Neural progenitor cell (in vitro differentiated cells): ENCODE measurements around the gene TRIO.

ENCODE experiments used
- EZH2 ChIP-seq: fragments of 200-600 bp; sonication (generic); IDR thresholded peaks from 2 replicates; pipeline ENCODE4 v1.6.1; 2017; ENCODE audit warnings: antibody characterized with exemption, mild to moderate bottlenecking, moderate library complexity
- TF ChIP-seq, protein P1 (sequence below): fragments of 200-600 bp; sonication (generic); IDR thresholded peaks from 2 replicates; pipeline ENCODE4 v1.5.1; 2017; ENCODE audit warnings: antibody characterized with exemption, mild to moderate bottlenecking

DNA sequence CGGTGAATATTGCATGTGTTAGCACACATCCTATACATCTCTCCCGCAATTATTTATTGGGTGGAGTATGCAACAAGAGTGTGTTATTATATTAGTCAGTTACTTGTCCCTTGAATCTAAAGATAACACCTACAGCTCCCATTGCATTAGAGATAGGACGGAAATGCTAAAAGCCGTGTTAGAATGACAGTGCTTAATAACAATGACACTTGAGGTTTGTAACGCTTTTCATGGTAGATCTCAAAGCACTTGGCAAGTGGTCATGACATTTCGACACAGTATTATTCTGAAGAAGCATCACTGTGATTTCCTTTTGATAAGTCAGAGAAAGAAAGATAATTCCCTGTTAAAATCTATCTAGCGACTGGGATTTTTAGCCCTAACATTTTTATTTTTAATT, 33.4 kb upstream of the TRIO start:
- TF ChIP-seq, protein P1, sequence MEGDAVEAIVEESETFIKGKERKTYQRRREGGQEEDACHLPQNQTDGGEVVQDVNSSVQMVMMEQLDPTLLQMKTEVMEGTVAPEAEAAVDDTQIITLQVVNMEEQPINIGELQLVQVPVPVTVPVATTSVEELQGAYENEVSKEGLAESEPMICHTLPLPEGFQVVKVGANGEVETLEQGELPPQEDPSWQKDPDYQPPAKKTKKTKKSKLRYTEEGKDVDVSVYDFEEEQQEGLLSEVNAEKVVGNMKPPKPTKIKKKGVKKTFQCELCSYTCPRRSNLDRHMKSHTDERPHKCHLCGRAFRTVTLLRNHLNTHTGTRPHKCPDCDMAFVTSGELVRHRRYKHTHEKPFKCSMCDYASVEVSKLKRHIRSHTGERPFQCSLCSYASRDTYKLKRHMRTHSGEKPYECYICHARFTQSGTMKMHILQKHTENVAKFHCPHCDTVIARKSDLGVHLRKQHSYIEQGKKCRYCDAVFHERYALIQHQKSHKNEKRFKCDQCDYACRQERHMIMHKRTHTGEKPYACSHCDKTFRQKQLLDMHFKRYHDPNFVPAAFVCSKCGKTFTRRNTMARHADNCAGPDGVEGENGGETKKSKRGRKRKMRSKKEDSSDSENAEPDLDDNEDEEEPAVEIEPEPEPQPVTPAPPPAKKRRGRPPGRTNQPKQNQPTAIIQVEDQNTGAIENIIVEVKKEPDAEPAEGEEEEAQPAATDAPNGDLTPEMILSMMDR, result no peak
- no peak for TF ChIP-seq EZH2
